RPMI7951 (cell line): ENCODE results near the gene GGN. TPM values are rescaled to one million over a fixed set of nuclear protein-coding genes. Genes with fewer than 3 reads are reported as not detected.
"Not testable (repeated sequence)": the region's sequence is repeated elsewhere in the genome, so short reads cannot be mapped to it uniquely, and the experiment has no call there.

ENCODE experiments used
- DNase-seq: peaks from one replicate; pipeline ENCODE4 v3.0.0-alpha.2; 2012; ENCODE audit warnings: low read depth
- total RNA-seq: library from RNA; depleted of rRNA; stranded (reverse); fragments of >200 nt; shearing (Covaris generic); gene quantifications from 2 replicates; pipeline ENCODE4 v1.2.3, GENCODE V29; 2014

Gene GGN
- total RNA-seq, 1 experiment from 2014 or later: 0.36 TPM

GRCh38 chr19:38386300-38386970 lies 1.4 kb downstream of the GGN start:
- no peak for DNase-seq

GRCh38 chr19:38385804-38386257 lies 2.0 kb downstream of the GGN start:
- no peak for DNase-seq

- no peak for DNase-seq
Observed at GRCh38 chr19:38385057-38385803, 2.6 kb downstream of the GGN start.

DNA sequence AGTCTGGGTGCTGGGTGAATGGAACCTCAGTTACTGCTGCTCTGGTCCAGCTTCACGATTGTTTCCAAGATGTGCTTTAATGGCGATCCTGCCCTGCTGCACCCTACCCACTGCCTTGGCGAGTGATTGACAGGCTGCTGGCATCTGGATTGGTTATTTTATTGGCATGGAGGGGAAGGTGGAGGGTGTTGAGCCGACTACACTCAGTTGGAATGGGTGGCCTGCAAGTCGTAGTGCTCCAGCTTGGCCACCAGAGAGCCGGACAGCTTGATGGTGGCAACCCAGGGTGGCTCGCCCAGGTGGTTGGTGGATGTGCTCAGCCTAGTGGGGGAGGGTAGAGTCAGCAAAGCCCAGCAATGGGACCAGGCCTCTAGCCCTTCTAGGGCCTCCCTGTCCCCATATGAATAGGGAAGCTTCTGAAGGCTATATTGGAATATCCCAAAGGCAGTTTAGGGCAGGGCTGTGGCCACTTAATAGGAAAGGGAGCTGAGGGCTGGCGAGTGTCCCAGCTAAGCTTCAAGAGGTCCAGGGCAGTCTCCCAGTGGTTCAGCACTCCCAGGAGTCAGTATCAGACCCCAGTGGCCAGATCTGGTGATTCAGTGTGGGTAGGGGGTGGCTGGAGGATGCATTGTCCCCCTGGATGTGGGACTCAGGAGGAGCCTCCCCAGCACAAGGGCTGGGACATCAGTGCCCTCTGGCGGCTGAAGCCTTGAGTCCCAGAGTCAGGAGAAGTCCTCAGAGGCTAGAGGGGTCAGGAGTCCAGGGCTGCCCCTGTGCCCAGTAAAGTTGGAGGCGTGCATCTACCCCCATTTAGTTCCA lies 3.4 kb downstream of the GGN start:
- no peak for DNase-seq

- DNase-seq: no peak
Observed at GRCh38 chr19:38383743-38384142, 4.1 kb downstream of the GGN start.

- DNase-seq: no peak
Observed at GRCh38 chr19:38383184-38383583, 4.7 kb downstream of the GGN start.

DNA sequence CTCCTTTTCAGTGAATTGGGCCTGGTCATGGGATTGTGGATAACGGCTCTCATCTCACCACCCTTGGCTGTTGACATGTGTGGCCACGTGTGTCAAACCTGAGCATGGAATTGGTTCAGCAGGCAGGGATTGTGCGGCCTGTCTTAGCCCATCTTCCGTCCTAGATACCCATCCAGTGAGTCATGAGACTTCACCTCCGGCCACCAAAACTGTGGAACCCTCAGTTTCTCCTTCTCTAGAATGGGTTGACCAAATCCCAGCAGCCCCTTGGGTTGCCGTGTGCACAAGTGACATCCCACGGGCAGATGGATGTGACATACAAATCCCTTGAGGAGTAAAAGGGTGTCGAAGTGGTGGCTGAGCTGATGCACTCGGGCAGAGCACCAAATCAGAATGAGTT lies 6.7 kb downstream of the GGN start:
- DNase-seq: no peak

GRCh38 chr19:38378866-38379265 lies 9.0 kb downstream of the GGN start:
- DNase-seq: no peak

DNA sequence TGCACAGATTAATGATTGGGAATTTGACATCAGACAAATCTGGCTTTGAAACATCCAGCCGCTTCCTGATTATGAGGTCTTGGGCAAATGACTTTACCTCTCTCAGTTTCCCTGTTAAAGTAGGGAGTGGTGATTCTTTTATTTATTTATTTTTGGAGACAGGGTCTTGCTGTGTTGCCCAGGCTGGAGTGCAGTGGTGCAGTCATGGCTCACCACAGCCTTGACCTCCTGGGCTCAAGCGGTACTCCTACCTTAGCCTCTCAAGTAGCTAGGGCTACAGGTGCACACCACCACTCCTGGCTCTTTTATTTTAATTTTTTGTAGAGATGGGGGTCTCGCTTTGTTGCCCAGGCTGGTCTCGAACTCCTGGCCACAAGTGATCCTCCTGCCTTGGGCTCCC lies 10.8 kb downstream of the GGN start:
- no peak for DNase-seq

DNA sequence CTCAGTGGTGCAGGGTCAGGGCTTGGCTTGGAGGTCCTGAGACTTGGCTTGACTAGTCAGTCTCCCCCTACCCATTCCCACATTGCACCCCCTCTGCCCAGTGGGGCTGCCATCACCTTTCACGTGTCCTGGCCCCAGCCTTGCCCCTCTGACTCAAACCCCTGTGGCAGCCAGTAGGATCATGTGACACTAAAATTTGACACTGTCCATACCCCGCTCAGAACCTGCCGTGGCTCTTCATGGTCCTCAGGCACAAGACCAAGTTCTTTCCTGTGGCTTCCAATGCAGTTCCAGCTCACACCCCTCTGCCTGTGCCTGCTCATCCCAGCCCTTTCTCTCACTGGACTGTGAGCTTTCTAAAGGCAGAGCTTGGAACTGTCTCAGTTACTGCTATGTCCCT lies 11.3 kb downstream of the GGN start:
- DNase-seq: no peak

DNA sequence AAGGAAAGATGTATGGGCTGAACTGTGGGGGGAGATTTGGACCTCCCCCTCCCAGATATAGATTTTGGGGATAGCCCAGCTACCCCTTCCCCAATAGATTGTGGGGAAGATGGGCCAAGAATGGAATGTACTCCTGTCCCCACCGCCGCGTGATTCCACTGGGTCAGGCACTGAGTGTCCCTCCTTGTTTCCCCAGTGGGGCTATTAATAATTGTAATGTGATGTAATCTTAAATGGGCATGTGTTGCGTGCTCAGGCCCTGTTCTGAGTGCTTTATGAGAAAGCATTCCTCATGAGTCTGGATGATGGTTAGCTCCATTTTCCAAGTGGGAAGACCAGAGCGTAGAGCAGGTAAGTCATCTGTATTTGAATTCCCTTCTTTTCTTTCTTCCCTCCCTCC lies 12.1 kb downstream of the GGN start:
- DNase-seq: no peak

GRCh38 chr19:38375098-38375493 lies 12.7 kb downstream of the GGN start:
- no peak for DNase-seq

- peak; percentile 99 for DNase-seq
Observed at GRCh38 chr19:38374332-38375097, 13.3 kb downstream of the GGN start, which contains the start of gene PSMD8. Gene PSMD8, plus strand, starts transcription at chr19:38374571. Its CDS starts 31 bp downstream, at chr19:38374602.

- no peak for DNase-seq
Observed at GRCh38 chr19:38373907-38374331, 13.9 kb downstream of the GGN start.

DNA sequence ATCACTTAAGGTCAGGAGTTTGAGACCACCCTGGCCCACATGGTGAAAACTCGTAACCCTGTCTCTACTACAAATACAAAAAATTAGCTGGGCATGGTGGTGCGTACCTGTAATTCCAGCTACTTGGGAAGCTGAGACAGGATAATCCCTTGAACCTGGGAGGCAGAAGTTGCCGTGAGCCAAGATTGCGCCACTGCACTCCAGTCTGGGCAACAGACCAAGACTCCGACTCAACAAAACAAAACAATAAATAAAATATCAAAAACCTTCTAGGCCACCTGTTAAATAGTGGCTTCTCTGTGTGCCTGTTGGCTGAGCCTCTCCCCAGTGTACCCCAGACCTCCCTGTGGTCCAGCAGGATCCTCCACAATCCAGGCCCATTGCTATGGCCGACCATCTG lies 16.8 kb downstream of the GGN start:
- no peak for DNase-seq

- DNase-seq: no peak
Observed at GRCh38 chr19:38370299-38370698, 17.5 kb downstream of the GGN start.

- DNase-seq: no peak
Observed at GRCh38 chr19:38369584-38369983, 18.2 kb downstream of the GGN start.

GRCh38 chr19:38367041-38367440 lies 20.8 kb downstream of the GGN start:
- no peak for DNase-seq

DNA sequence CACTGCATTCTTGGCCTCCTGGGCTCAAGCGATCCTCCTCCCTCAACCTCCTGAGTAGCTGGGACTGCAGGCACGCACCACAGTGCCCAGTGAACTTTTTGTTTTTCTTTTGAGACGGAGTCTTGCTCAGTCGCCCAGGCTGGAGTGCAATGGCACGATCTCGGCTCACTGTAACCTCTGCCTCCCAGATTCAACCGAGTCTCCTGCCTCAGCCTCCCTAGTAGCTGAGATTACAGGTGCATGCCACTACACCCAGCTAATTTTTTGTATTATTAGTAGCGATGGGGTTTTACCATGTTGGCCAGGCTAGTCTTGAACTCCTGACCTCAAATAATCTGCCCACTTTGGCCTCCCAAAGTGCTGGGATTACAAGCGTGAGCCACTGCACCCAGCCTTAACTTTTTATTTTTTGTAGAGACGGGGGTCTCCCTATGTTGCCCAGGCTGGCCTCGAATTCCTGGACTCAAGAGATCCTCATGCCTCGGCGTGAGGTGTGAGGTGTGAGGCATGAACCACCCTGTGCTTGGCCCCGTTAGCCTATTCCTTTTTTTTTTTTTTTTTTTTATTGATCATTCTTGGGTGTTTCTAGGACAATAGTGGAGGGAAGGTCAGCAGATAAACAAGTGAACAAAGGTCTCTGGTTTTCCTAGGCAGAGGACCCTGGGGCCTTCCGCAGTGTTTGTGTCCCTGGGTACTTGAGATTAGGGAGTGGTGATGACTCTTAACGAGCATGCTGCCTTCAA lies 24.7 kb downstream of the GGN start:
- not testable (repeated sequence) for DNase-seq

DNA sequence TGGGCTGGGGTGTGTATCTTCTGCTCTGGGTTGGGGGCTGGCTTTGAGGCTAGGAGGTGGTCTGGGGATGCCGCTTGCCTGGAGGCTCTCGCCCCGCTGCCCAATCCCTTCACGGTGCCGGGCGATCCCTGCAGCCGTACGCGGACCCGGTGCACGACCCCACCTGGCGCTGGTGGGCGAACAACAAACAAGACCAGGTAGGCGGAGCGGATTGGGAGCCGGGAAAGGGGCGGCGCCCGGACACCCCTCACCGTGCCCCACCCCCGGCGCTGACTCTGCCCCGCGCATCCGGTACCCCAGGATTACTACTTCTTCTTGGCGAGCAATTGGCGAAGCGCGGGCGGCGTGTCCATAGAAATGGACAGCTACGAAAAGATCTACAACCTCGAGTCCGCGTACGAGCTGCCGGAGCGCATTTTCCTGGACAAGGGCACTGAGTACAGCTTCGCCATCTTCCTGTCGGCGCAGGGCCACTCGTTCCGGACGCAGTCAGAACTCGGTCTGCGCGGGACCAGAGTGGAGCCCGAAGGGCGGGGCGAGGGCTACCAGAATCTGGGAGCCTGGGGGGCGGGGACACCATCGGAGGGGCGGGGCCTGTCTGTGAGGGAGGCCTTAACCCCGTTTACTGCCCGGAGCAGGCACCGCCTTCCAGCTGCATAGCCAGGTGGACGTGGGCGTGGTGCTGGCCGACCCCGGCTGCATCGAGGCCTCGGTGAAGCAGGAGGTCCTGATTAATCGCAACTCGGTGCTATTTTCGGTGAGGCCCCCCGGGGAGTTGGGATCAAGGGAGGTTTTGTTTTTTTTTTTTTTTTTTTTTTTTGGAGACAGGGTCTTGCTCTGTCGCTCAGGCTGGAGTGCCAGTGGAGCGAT lies 25.5 kb downstream of the GGN start:
- DNase-seq: peak; percentile 77
